EL (cell line): ENCODE results near the gene PSMA1.

Experiments used
- DNase-seq: peaks from one replicate; pipeline ENCODE4 v3.0.0-alpha.2; 2016

PSMA1 gene

GRCh38 chr11:14529321-14529720 is 9.1 kb upstream of the PSMA1 start:
- no peak for DNase-seq

GRCh38 chr11:14522801-14523200 is 2.6 kb upstream of the PSMA1 start:
- DNase-seq, result no peak

DNA sequence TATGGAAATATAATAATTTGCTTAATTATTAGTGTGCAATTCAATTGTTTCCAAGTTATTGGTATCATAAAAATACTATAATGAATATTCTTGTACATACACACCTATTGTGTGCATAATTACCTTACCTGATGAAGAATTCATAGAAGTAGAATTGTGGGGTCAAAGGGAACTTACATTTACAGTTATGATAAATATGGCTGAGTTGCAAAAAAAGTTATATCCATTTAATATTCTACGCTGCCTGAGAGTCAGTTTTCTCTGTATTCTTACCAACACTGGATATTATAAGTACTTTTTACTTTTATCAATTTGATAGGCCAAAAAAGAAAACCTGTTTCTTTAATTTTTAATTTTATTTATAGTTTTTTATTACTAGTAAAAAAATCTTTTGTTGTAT is 2.1 kb upstream of the PSMA1 start:
- DNase-seq, result no peak

GRCh38 chr11:14520747-14521151 is 563 bp upstream of the PSMA1 start:
- no peak for DNase-seq

GRCh38 chr11:14519597-14519916 is 629 bp downstream of the PSMA1 start:
- no peak for DNase-seq

DNA sequence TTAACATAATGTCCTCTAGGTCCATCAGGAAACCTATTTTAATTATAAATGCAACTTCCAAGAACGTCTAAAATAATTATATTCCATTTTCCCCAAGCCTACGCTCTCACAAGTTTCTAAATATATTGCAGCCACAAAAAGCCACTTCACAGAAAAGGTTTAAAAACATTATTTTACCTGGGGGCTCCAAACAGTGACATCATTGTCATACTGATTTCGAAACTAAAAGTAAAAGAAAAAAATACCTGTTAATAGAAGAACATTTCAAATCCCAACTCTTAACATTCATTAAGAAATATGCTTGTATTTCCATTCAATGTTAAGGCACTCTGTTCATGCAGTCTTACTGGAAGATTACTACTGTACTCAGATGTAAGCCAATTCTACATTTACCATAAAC is 1.4 kb downstream of the PSMA1 start:
- no peak for DNase-seq

- no peak for DNase-seq
These were observed 6.4 kb downstream of the PSMA1 start for GRCh38 chr11:14513800-14514199.

GRCh38 chr11:14506532-14506931 is 13.7 kb downstream of the PSMA1 start:
- peak; percentile 13 for DNase-seq

GRCh38 chr11:14503023-14503422 is 17.2 kb downstream of the PSMA1 start:
- no peak for DNase-seq

GRCh38 chr11:14502039-14502438 is 18.1 kb downstream of the PSMA1 start:
- no peak for DNase-seq

GRCh38 chr11:14500181-14500651 is 20.0 kb downstream of the PSMA1 start:
- peak; percentile 68 for DNase-seq

DNA sequence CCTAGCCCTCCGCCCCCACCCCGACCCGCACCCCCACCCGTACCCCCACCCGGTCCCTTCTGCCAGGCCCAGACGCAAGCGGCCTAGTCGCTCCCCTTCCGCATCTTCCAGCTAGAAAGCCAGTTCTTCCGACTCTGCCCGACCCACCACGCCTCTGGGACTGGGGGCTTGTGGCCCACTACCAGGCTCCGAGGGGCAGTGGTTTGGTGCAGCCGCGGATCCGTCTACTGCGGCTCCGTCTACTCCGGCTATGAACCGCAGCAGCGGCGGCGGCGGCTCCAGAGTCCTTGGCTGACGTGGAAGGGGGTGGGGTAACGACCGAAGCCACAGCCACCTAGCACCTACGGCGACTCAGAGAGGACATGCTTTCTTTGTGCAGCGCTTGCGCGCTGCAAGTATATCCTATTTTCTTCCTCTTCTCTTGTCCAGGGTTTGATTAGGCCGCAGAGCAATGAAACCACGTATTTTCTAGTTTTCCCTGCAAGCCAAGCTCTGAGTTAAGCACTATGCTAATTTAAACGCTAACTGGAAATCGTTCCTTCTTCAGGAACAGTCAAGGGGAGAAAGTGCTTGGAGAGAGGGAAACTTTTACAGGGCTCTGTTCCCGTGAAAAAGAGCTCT is 20.5 kb downstream of the PSMA1 start, which contains the start of gene COPB1:
COPB1 (minus strand) TSS at position 252 of the 621 bp plus-strand sequence. CDS start 883 bp downstream, outside the sequence.
- peak; percentile 93 for DNase-seq

- peak; percentile 28 for DNase-seq
These were observed 21.0 kb downstream of the PSMA1 start for GRCh38 chr11:14499178-14499559.

DNA sequence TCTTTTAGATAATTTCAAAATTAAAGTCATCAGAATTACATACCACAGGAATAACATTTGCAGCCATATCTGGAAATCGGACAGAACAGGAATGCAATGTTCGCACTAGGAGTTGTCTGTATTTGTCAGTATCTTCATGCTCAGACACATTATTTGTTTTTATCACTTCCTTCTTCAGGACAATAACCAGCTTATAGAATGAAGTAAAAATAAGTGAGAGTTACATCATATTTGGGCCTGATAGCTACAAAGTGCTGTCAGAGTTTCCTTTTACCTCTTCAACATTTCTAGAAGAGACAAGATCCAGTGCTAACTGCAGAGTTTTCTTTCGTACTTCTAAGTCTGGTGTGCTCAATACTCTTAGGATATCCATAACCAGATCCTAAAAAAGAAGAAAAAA is 39.5 kb downstream of the PSMA1 start:
- no peak for DNase-seq

DNA sequence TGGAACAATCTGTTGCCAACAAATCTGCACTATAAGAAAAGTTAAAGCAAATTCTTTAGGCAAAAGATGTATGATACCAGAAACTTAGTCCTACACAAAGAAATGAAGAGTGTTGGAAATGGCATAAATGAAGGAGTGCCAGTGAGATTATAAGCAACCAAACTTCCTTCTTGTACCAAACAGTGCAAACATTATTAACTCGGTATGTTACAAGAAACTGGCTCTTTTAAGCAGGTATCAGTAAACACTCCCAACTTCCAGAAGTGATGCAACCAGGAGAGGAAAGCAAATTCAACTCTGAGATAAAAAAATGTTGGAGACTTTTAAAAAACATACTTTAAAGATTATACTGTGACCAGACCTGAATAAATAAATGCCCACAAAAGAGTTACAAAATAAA is 49.1 kb downstream of the PSMA1 start:
- DNase-seq, result no peak

- no peak for DNase-seq
These were observed 56.6 kb downstream of the PSMA1 start for GRCh38 chr11:14463623-14464022.

- no peak for DNase-seq
These were observed 60.0 kb downstream of the PSMA1 start for GRCh38 chr11:14460147-14460546.

- DNase-seq, result no peak
These were observed 61.8 kb downstream of the PSMA1 start for GRCh38 chr11:14458377-14458776.

GRCh38 chr11:14455648-14456430 is 64.3 kb downstream of the PSMA1 start:
- no peak for DNase-seq
